GM10847 (cell line): ENCODE data around the gene PRRG4.

ENCODE experiments used
- POLR2A ChIP-seq: IDR thresholded peaks from 2 replicates; pipeline ENCODE4 v1.6.1; 2011; ENCODE audit not compliant: insufficient read length; ENCODE audit errors: extremely low read depth

PRRG4 gene

GRCh38 chr11:32855601-32856000 is 25.9 kb downstream of the PRRG4 start:
- no peak for TF ChIP-seq POLR2A

- TF ChIP-seq POLR2A = no peak
Measured at GRCh38 chr11:32858731-32859130, 29.0 kb downstream of the PRRG4 start.

- TF ChIP-seq POLR2A = no peak
Measured at GRCh38 chr11:32861850-32862577, 32.3 kb downstream of the PRRG4 start.

GRCh38 chr11:32864555-32864954 is 34.8 kb downstream of the PRRG4 start:
- TF ChIP-seq POLR2A = no peak

GRCh38 chr11:32870676-32871075 is 40.9 kb downstream of the PRRG4 start:
- no peak for TF ChIP-seq POLR2A

GRCh38 chr11:32874132-32874531 is 44.4 kb downstream of the PRRG4 start:
- TF ChIP-seq POLR2A = no peak

- no peak for TF ChIP-seq POLR2A
Measured at GRCh38 chr11:32881286-32881685, 51.6 kb downstream of the PRRG4 start.

GRCh38 chr11:32883421-32883820 is 53.7 kb downstream of the PRRG4 start:
- TF ChIP-seq POLR2A = no peak

- no peak for TF ChIP-seq POLR2A
Measured at GRCh38 chr11:32884023-32884422, 54.3 kb downstream of the PRRG4 start.

- TF ChIP-seq POLR2A = no peak
Measured at GRCh38 chr11:32884770-32885384, 55.1 kb downstream of the PRRG4 start.

- TF ChIP-seq POLR2A = no peak
Measured at GRCh38 chr11:32885556-32885955, 55.8 kb downstream of the PRRG4 start.

GRCh38 chr11:32886180-32886579 is 56.5 kb downstream of the PRRG4 start:
- TF ChIP-seq POLR2A = no peak

GRCh38 chr11:32888805-32889204 is 59.1 kb downstream of the PRRG4 start:
- no peak for TF ChIP-seq POLR2A

GRCh38 chr11:32890843-32891656 is 61.3 kb downstream of the PRRG4 start:
- no peak for TF ChIP-seq POLR2A

- no peak for TF ChIP-seq POLR2A
Measured at GRCh38 chr11:32891657-32892354, 62.1 kb downstream of the PRRG4 start.

- TF ChIP-seq POLR2A = peak; percentile 86
Measured at GRCh38 chr11:32892355-32893092, 62.8 kb downstream of the PRRG4 start, which contains the start of gene QSER1. TSS of gene QSER1 (plus strand) at chr11:32892811. CDS start at chr11:32893126, 315 bp downstream.

GRCh38 chr11:32893093-32893342 is 63.3 kb downstream of the PRRG4 start:
- TF ChIP-seq POLR2A = no peak
